Measurements from ENCODE around the gene METTL18.

METTL18 gene

GRCh38 chr1:169784102-169784501, 10.6 kb downstream of the METTL18 start:
- DNase-seq: no peak

DNA sequence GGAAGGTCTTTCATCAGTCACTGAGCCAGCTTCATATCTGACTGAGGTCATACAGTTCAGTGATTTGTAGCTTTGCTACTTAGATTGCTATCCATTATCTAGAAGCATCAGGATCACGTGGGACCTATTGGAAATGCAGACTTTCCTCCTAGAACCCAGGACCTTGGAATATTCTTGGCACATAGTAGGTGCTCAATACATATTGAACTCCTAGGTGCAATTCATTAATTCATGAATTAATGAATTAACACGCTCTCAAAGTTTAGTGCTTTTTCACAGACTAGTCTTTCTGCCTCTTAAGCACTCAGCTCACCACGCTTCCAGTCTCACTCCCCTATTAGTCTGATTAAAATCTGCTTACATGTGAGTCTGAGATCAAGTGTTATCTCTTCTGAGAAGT, 12.1 kb downstream of the METTL18 start:
- DNase-seq: no peak

- no peak for DNase-seq
Measured at GRCh38 chr1:169779970-169780369, 14.7 kb downstream of the METTL18 start.

GRCh38 chr1:169779150-169779549, 15.6 kb downstream of the METTL18 start:
- no peak for DNase-seq

- DNase-seq: no peak
Measured at GRCh38 chr1:169776440-169776839, 18.3 kb downstream of the METTL18 start.

DNA sequence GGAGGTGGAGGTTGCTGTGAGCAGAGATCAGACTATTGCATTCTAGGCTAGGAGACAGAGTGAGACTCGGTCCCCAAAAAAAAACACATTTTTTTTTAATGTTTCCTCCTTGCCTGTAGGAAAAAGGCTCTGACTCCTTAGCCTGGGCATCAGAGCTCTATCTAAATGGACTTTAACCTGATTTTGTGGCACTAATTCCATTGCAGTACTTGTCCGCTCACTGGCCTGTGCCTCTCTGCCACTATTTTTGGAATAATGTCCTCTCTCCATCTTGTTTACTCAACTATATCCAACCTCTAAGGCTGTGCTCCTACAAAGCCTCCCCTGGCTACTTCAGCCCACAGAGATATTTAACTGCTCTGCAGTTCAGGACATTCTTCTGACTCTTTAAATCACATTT, 26.5 kb downstream of the METTL18 start:
- DNase-seq: no peak

- no peak for DNase-seq
Measured at GRCh38 chr1:169765580-169766331, 29.0 kb downstream of the METTL18 start.

GRCh38 chr1:169764919-169765318, 29.8 kb downstream of the METTL18 start:
- no peak for DNase-seq

DNA sequence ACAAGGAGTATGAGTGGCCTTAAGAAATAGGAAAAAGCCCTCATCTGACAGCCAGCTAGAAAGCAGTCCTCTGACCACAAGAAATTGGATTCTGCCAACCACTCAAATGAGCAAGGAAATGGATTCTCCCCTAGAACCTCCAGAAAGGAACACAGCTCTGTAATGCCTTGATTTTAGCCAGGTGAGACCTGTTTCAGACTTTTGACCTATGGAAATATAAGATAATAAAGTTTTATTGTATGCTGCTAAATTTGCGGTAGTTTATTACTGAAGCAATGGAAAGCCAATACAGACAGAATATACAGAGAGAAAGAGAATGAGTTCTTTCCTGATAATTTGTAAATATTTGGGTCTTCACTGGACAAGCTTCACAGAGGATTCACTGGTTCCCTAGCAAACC, 32.0 kb downstream of the METTL18 start:
- no peak for DNase-seq

DNA sequence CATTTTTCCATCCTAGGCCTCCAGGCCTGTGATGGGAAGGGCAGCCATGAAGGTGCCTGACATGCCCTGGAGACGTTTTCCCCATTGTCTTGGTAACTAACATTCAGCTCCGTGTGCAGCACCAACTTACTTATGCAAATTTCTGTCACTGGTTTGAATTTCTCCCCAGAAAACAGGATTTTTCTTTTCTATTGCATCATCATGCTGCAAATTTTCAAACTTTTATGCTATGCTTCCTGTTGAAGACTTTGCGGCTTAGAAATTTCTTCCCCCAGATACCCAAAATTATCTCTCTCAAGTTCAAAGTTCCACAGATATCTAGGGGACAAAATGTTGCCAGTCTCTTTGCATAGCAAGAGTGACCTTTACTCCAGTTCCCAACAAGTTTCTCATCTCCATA, 35.7 kb downstream of the METTL18 start:
- no peak for DNase-seq

DNA sequence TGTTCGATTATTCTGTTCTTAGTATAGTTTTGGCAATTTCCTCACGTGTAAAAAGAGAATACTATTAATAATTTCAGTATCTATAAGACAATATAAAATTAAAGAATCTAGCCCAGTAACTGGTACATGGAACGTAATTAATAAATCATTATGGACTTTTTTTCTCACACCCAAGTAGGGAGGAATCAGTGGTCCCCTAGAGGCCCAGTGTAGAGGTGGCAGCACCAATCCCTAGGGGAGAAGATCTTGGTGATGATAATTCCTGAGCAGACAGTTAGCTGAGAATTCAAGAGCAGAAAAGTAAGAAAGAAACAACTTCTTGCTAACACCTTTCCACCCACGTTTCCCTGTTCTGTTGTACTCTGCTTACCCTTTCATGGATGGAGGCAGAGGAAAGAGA, 41.2 kb downstream of the METTL18 start:
- DNase-seq: no peak

GRCh38 chr1:169750041-169750440, 44.7 kb downstream of the METTL18 start:
- no peak for DNase-seq

GRCh38 chr1:169746550-169746949, 48.2 kb downstream of the METTL18 start:
- DNase-seq: no peak

DNA sequence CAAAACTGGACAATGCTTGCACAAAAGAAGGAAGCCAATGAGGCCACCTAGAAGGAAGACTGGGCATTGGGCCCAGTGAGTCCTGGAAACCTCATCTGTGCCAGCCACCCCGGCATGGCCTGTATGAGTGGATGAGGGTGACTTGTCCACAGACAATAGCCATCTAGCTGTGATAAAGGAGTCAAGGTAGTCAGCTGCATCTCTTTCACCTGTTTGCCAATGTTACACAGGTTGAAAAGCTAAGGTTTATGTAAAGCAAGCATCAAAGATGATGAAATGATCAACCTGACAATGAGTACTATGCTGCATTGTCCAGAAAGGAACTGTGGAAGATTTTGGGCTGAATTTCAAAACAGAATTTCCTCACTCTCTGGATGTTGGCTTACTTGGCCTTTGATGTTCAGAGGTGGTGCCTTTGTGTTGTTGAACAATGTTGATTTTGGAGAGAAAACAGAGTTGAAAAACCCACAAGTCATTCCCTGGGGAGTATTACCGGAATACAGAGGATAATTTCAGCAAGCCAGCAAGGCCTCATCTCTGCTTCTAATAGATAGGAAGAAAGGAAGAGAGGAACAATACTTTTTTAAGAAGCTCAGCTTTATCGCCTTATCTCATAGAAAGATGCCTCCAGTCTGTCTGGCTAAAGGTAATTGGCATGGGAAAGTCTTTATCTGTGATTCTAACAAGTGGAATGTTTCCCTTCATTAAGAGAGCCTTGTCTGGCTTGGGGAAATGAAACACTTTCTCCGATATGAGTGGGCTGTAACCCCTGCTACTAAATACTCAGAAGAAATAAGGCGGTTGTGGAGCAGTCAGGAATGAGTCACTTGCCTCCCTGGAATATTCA, 49.5 kb downstream of the METTL18 start:
- no peak for DNase-seq
